ENCODE data around the gene HENMT1.

DNA sequence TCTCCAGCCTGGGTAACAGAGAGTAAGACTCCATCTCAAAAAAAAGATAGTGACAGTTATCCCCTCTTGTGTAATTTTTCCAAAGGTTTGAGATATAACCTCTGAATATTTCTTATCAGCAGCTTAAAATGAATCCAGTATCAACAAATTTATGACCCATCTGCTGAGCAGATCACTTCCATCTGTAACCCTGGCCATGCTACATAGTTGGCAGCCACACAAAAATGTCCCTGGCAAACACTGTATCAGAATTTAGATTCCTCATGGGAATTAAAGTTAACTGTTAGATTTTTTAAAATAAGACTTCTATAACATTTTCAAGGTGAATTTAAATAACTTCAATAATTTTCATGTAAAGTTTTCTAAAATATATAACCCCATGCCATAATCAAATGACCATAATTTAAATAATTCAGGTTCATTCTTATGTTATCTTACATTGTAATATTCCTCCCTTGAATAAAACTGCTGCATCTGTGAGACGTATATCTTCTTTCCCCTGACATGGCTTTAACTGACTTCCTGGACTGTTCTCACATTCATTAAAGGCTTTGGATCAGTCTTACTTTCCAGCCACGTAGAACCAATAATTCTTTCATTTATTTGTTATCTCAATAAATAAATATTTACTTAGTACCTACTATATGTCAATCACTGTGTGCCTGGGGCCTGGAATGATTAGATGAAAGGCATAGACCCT, 25.9 kb upstream of the HENMT1 start:
- TF ChIP-seq EZH2phosphoT487 (IDR thresholded peaks at IDR 0.05; ENCODE audit: insufficient read depth, low read depth) (no peak), EZH2 (IDR thresholded peaks at IDR 0.05; ENCODE audit: insufficient read depth, poor library complexity, severe bottlenecking) (no peak)

Measured in GM23248 (cell line).